Measurements from ENCODE around the gene ARHGAP10.

The ARHGAP10 gene

GRCh38 chr4:147747787-147748454, 16.0 kb downstream of the ARHGAP10 start:
- H3K27ac ChIP-seq, result no peak overlapping the region; the same call in 1 of the 2 replicates
- TF ChIP-seq, protein P1, sequence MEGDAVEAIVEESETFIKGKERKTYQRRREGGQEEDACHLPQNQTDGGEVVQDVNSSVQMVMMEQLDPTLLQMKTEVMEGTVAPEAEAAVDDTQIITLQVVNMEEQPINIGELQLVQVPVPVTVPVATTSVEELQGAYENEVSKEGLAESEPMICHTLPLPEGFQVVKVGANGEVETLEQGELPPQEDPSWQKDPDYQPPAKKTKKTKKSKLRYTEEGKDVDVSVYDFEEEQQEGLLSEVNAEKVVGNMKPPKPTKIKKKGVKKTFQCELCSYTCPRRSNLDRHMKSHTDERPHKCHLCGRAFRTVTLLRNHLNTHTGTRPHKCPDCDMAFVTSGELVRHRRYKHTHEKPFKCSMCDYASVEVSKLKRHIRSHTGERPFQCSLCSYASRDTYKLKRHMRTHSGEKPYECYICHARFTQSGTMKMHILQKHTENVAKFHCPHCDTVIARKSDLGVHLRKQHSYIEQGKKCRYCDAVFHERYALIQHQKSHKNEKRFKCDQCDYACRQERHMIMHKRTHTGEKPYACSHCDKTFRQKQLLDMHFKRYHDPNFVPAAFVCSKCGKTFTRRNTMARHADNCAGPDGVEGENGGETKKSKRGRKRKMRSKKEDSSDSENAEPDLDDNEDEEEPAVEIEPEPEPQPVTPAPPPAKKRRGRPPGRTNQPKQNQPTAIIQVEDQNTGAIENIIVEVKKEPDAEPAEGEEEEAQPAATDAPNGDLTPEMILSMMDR (conservative IDR thresholded peaks at IDR 0.05), result no peak

DNA sequence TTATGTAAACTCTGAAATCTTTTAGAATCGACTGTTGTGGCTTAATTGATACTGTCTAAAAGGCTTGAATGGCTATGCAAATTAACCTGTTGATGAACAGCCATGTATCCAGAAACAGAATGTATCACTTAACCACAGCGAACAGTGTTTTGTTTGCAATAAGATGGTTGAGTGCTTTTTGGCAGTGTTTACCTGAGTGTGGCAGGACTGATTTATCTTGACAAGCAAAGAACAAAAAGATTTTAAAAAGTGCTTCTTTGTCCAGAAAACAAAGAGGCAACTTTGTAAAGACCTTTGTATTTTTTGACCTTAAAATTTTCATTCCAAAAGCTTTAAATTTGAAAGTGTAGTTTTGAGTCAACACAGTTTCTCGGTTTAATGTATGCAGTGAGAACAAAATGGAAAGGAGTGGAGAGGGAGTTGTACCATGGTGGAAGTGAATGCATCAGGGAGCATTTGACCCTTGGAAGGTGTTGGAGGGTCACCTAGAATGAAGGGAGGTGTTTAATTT, 18.0 kb downstream of the ARHGAP10 start:
- H3K27ac ChIP-seq, result peak overlapping the region; percentile 65

GRCh38 chr4:147753047-147753446, 21.2 kb downstream of the ARHGAP10 start:
- TF ChIP-seq, protein P1 (conservative IDR thresholded peaks at IDR 0.05), result no peak
- peak overlapping the region; percentile 65; the same call in 1 of the 2 replicates for H3K27ac ChIP-seq

More for the DNA sequence above, 18.0 kb downstream of the ARHGAP10 start:
- TF ChIP-seq, protein P1 (conservative IDR thresholded peaks at IDR 0.05), result no peak

GRCh38 chr4:147754037-147754445, 22.2 kb downstream of the ARHGAP10 start:
- TF ChIP-seq, protein P1 (conservative IDR thresholded peaks at IDR 0.05), result no peak
- H3K27ac ChIP-seq, result no peak overlapping the region; the same call in 1 of the 2 replicates

- TF ChIP-seq, protein P1 (conservative IDR thresholded peaks at IDR 0.05), result no peak
- H3K27ac ChIP-seq, result no peak overlapping the region
Observed at GRCh38 chr4:147755561-147756295, 23.8 kb downstream of the ARHGAP10 start.

- H3K27ac ChIP-seq, result no peak overlapping the region; the same call in 1 of the 2 replicates
- TF ChIP-seq, protein P1 (conservative IDR thresholded peaks at IDR 0.05), result no peak
Observed at GRCh38 chr4:147756417-147756816, 24.5 kb downstream of the ARHGAP10 start.

- peak overlapping the region; percentile 93 for H3K27ac ChIP-seq
- TF ChIP-seq, protein P1 (conservative IDR thresholded peaks at IDR 0.05), result no peak
Observed at GRCh38 chr4:147760176-147760575, 28.3 kb downstream of the ARHGAP10 start.

Data from VCaP (cell line).